ENCODE results near the gene EXOSC2.

The EXOSC2 gene

GRCh38 chr9:130694205-130694604 is 625 bp downstream of the EXOSC2 start:
- DNase-seq (ENCODE audit: low spot score): no peak
- Histone ChIP-seq H3K18ac (ENCODE audit: low read length) (no peak overlapping the region), H3K36me3 (replicated peaks in 1 of 2; ENCODE audit: control insufficient read depth in 2 of 2, insufficient read depth in 2 of 2, low read length in 2 of 2) (peaks cover 28 to 42% of the 10 kb centered on the region in 2 donors), H3K79me1 (ENCODE audit: low read depth, low read length) (peaks cover 11% of the 10 kb centered on the region), H3K4ac (ENCODE audit: low read length) (no peak overlapping the region), H2BK120ac (ENCODE audit: low read depth, low read length) (no peak overlapping the region), H2AFZ (ENCODE audit: low read length) (peak overlapping the region; percentile 81), H2BK15ac (ENCODE audit: low read length) (no peak overlapping the region), H3K14ac (ENCODE audit: low read length) (no peak overlapping the region), H2BK5ac (ENCODE audit: low read length) (no peak overlapping the region), H4K91ac (ENCODE audit: low read depth, low read length, poor library complexity) (no peak overlapping the region), H3K9ac (ENCODE audit: low read depth, low read length, poor library complexity) (peak overlapping the region; percentile 82), H2BK12ac (ENCODE audit: low read length) (no peak overlapping the region), H3K4me2 (ENCODE audit: insufficient read depth, low read length, poor library complexity, severe bottlenecking) (peak overlapping the region; percentile 67), H2AK5ac (ENCODE audit: low read depth, low read length) (no peak overlapping the region), H3K9me3 (replicated peaks in 1 of 2; ENCODE audit: control insufficient read depth in 2 of 2, insufficient read depth in 1 of 2, low read depth in 1 of 2, low read length in 2 of 2) (no peaks in the 10 kb centered on the region), H4K8ac (ENCODE audit: low read depth, low read length) (no peak overlapping the region), H3K27me3 (ENCODE audit: control insufficient read depth in 3 of 3, insufficient read depth in 3 of 3, low read depth in 1 of 3, low read length in 3 of 3) (no peaks in the 10 kb centered on the region), H3K23ac (ENCODE audit: low read depth, low read length, poor library complexity) (no peak overlapping the region), H3K27ac (replicated peaks; ENCODE audit: low read length) (no peak overlapping the region), H3K4me3 (ENCODE audit: low read length in 2 of 2) (peak overlapping the region; percentile 91), H3K4me1 (ENCODE audit: control insufficient read depth in 2 of 2, insufficient read depth in 1 of 2, low read depth in 1 of 2, low read length in 2 of 2) (peaks cover 5 to 9% of the 10 kb centered on the region in 2 donors)
- no CpG with 5 or more reads among the region's 8 CpGs for WGBS, 2 donors (ENCODE audit: extremely low coverage in 2 of 2, insufficient read length in 2 of 2, insufficient replicate concordance in 1 of 2)

GRCh38 chr9:130696139-130696650 is 2.6 kb downstream of the EXOSC2 start:
- no peak overlapping the region for H2BK12ac ChIP-seq (ENCODE audit: low read length)
- no CpG with 5 or more reads among the region's 4 CpGs for WGBS, 2 donors (ENCODE audit: extremely low coverage in 2 of 2, insufficient read length in 2 of 2, insufficient replicate concordance in 1 of 2)
- peaks cover 11% of the 10 kb centered on the region for H3K79me1 ChIP-seq (ENCODE audit: low read depth, low read length)
- H2AK5ac ChIP-seq (ENCODE audit: low read depth, low read length): no peak overlapping the region
- H4K8ac ChIP-seq (ENCODE audit: low read depth, low read length): no peak overlapping the region
- no peak overlapping the region for H3K4me2 ChIP-seq (ENCODE audit: insufficient read depth, low read length, poor library complexity, severe bottlenecking)
- no peaks in the 10 kb centered on the region for H3K27me3 ChIP-seq (ENCODE audit: control insufficient read depth in 3 of 3, insufficient read depth in 3 of 3, low read depth in 1 of 3, low read length in 3 of 3)
- no peak overlapping the region for H2BK5ac ChIP-seq (ENCODE audit: low read length)
- no peak overlapping the region for H3K4ac ChIP-seq (ENCODE audit: low read length)
- H3K27ac ChIP-seq (replicated peaks; ENCODE audit: low read length): no peak overlapping the region
- no peak overlapping the region for H2BK120ac ChIP-seq (ENCODE audit: low read depth, low read length)
- H3K36me3 ChIP-seq (replicated peaks in 1 of 2; ENCODE audit: control insufficient read depth in 2 of 2, insufficient read depth in 2 of 2, low read length in 2 of 2): peaks cover 35 to 60% of the 10 kb centered on the region in 2 donors
- H2AFZ ChIP-seq (ENCODE audit: low read length): no peak overlapping the region
- no peak overlapping the region for H3K14ac ChIP-seq (ENCODE audit: low read length)
- no peak overlapping the region for H4K91ac ChIP-seq (ENCODE audit: low read depth, low read length, poor library complexity)
- no peaks in the 10 kb centered on the region for H3K9me3 ChIP-seq (replicated peaks in 1 of 2; ENCODE audit: control insufficient read depth in 2 of 2, insufficient read depth in 1 of 2, low read depth in 1 of 2, low read length in 2 of 2)
- no peak overlapping the region for H3K18ac ChIP-seq (ENCODE audit: low read length)
- H3K4me1 ChIP-seq (ENCODE audit: control insufficient read depth in 2 of 2, insufficient read depth in 1 of 2, low read depth in 1 of 2, low read length in 2 of 2): peaks cover 4 to 10% of the 10 kb centered on the region in 2 donors
- no peak overlapping the region for H3K9ac ChIP-seq (ENCODE audit: low read depth, low read length, poor library complexity)
- H3K23ac ChIP-seq (ENCODE audit: low read depth, low read length, poor library complexity): no peak overlapping the region
- H2BK15ac ChIP-seq (ENCODE audit: low read length): no peak overlapping the region
- no peak overlapping the region for H3K4me3 ChIP-seq (ENCODE audit: low read length in 2 of 2)
- no peak for DNase-seq (ENCODE audit: low spot score)

DNA sequence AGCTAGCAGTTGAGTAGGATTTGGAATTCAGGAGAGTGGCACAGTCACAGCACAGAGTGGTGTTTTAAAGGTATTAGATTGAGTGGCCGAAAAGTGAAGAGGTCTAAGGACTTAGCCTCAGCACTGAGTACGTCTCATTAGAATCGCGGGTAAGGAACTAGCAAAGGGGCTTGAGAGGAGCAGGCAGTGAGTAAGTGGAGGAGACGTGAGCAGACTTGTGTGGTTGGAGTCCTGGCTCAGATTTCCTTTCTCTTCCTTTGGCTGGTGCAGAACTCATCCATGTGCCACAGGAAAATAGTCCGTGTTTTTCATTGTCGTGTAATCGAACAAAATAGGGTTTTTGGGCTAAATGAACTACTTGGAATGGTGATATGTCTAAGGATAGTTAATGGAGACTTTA is 3.4 kb downstream of the EXOSC2 start:
- no peak overlapping the region for H2BK120ac ChIP-seq (ENCODE audit: low read depth, low read length)
- H3K27me3 ChIP-seq (ENCODE audit: control insufficient read depth in 3 of 3, insufficient read depth in 3 of 3, low read depth in 1 of 3, low read length in 3 of 3): no peaks in the 10 kb centered on the region
- H3K36me3 ChIP-seq (replicated peaks in 1 of 2; ENCODE audit: control insufficient read depth in 2 of 2, insufficient read depth in 2 of 2, low read length in 2 of 2): peaks cover 42 to 68% of the 10 kb centered on the region in 2 donors
- H3K4me2 ChIP-seq (ENCODE audit: insufficient read depth, low read length, poor library complexity, severe bottlenecking): no peak overlapping the region
- no CpG with 5 or more reads among the region's 8 CpGs for WGBS, 2 donors (ENCODE audit: extremely low coverage in 2 of 2, insufficient read length in 2 of 2, insufficient replicate concordance in 1 of 2)
- H2BK15ac ChIP-seq (ENCODE audit: low read length): no peak overlapping the region
- H3K23ac ChIP-seq (ENCODE audit: low read depth, low read length, poor library complexity): no peak overlapping the region
- H4K8ac ChIP-seq (ENCODE audit: low read depth, low read length): no peak overlapping the region
- no peaks in the 10 kb centered on the region for H3K9me3 ChIP-seq (replicated peaks in 1 of 2; ENCODE audit: control insufficient read depth in 2 of 2, insufficient read depth in 1 of 2, low read depth in 1 of 2, low read length in 2 of 2)
- no peak overlapping the region for H3K4ac ChIP-seq (ENCODE audit: low read length)
- H3K4me1 ChIP-seq (ENCODE audit: control insufficient read depth in 2 of 2, insufficient read depth in 1 of 2, low read depth in 1 of 2, low read length in 2 of 2): peaks cover 4 to 12% of the 10 kb centered on the region in 2 donors
- no peak overlapping the region for H3K27ac ChIP-seq (replicated peaks; ENCODE audit: low read length)
- no peak overlapping the region for H3K18ac ChIP-seq (ENCODE audit: low read length)
- H3K14ac ChIP-seq (ENCODE audit: low read length): no peak overlapping the region
- no peak overlapping the region for H3K9ac ChIP-seq (ENCODE audit: low read depth, low read length, poor library complexity)
- DNase-seq (ENCODE audit: low spot score): no peak
- H3K4me3 ChIP-seq (ENCODE audit: low read length in 2 of 2): no peak overlapping the region
- H4K91ac ChIP-seq (ENCODE audit: low read depth, low read length, poor library complexity): no peak overlapping the region
- no peak overlapping the region for H2AK5ac ChIP-seq (ENCODE audit: low read depth, low read length)
- no peak overlapping the region for H2BK12ac ChIP-seq (ENCODE audit: low read length)
- no peak overlapping the region for H2AFZ ChIP-seq (ENCODE audit: low read length)
- no peak overlapping the region for H2BK5ac ChIP-seq (ENCODE audit: low read length)
- peaks cover 14% of the 10 kb centered on the region for H3K79me1 ChIP-seq (ENCODE audit: low read depth, low read length)

DNA sequence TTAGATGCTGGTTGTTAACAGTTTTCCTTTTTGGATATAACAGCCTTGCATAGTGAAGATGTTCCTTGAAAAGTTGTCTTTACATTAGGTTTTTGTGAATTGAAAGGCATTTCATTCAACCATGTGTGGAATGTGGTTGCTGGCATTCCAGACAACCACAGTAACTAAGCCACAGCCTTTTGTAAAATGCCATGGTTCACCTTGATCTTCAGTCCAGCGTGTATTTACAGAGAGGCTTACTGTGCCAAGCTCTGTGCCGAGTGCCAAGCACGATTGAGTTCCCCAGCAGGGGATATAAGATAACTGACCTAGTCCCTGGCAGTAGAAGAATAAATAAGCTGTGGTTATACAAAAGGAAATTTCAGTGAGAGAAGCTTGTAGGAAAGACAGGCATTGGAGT is 4.9 kb downstream of the EXOSC2 start:
- H3K4me2 ChIP-seq (ENCODE audit: insufficient read depth, low read length, poor library complexity, severe bottlenecking): no peak overlapping the region
- no peaks in the 10 kb centered on the region for H3K9me3 ChIP-seq (replicated peaks in 1 of 2; ENCODE audit: control insufficient read depth in 2 of 2, insufficient read depth in 1 of 2, low read depth in 1 of 2, low read length in 2 of 2)
- no peak overlapping the region for H4K91ac ChIP-seq (ENCODE audit: low read depth, low read length, poor library complexity)
- H2BK5ac ChIP-seq (ENCODE audit: low read length): no peak overlapping the region
- no peak overlapping the region for H4K8ac ChIP-seq (ENCODE audit: low read depth, low read length)
- no peak for DNase-seq (ENCODE audit: low spot score)
- H3K9ac ChIP-seq (ENCODE audit: low read depth, low read length, poor library complexity): no peak overlapping the region
- H2AFZ ChIP-seq (ENCODE audit: low read length): no peak overlapping the region
- H2BK15ac ChIP-seq (ENCODE audit: low read length): no peak overlapping the region
- peaks cover 51 to 82% of the 10 kb centered on the region in 2 donors for H3K36me3 ChIP-seq (replicated peaks in 1 of 2; ENCODE audit: control insufficient read depth in 2 of 2, insufficient read depth in 2 of 2, low read length in 2 of 2)
- H3K79me1 ChIP-seq (ENCODE audit: low read depth, low read length): peaks cover 14% of the 10 kb centered on the region
- no peak overlapping the region for H3K27ac ChIP-seq (replicated peaks; ENCODE audit: low read length)
- no peak overlapping the region for H2AK5ac ChIP-seq (ENCODE audit: low read depth, low read length)
- H3K14ac ChIP-seq (ENCODE audit: low read length): no peak overlapping the region
- H3K4ac ChIP-seq (ENCODE audit: low read length): no peak overlapping the region
- no peak overlapping the region for H2BK12ac ChIP-seq (ENCODE audit: low read length)
- H3K4me1 ChIP-seq (ENCODE audit: control insufficient read depth in 2 of 2, insufficient read depth in 1 of 2, low read depth in 1 of 2, low read length in 2 of 2): peaks cover 4 to 10% of the 10 kb centered on the region in 2 donors
- H3K18ac ChIP-seq (ENCODE audit: low read length): no peak overlapping the region
- H2BK120ac ChIP-seq (ENCODE audit: low read depth, low read length): no peak overlapping the region
- no peaks in the 10 kb centered on the region for H3K27me3 ChIP-seq (ENCODE audit: control insufficient read depth in 3 of 3, insufficient read depth in 3 of 3, low read depth in 1 of 3, low read length in 3 of 3)
- H3K4me3 ChIP-seq (ENCODE audit: low read length in 2 of 2): no peak overlapping the region
- no CpG with 5 or more reads among the region's 3 CpGs for WGBS, 2 donors (ENCODE audit: extremely low coverage in 2 of 2, insufficient read length in 2 of 2, insufficient replicate concordance in 1 of 2)
- H3K23ac ChIP-seq (ENCODE audit: low read depth, low read length, poor library complexity): no peak overlapping the region

Data from neuronal stem cell (in vitro differentiated cells).